Measurements from ENCODE around the gene TNIK. TPM values are rescaled to one million over a fixed set of nuclear protein-coding genes. Genes with fewer than 3 reads are reported as not detected.

TNIK gene
- total RNA-seq, 1 donor from 2014 or later, result 2.5 TPM

DNA sequence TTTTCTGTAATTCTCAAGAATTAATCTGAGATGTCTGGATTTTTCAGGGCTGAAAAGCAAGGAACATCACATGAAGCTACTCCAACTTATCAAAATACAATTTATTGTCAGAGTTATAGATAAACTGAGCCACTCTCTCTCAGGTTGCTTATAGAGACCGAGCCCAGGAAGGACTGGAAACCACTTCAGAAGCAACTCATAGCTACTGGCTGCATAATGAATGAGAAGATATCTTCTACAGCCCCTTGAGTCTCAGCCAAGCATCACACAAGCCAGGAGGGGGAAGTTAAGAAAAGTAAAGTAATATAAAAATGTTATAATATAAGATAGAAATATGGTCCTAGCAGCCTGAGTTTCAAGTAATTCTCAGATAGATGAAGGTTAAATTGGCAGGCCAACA lies 186.0 kb downstream of the TNIK start:
- Mint-ChIP-seq H3K27ac (no peak overlapping the region), H3K4me3 (no peak overlapping the region), H3K27me3 (no peaks in the 10 kb centered on the region), H3K9me3 (peaks cover 6% of the 10 kb centered on the region), H3K36me3 (ENCODE audit: low read depth) (no peaks in the 10 kb centered on the region), H3K4me1 (no peaks in the 10 kb centered on the region)
- intact Hi-C loops (cut with micrococcal nuclease), result no loop called here
- ATAC-seq (ENCODE audit: low read depth) (no peak), DNase-seq (no peak)
- CTCF ChIA-PET, result no interaction called here
- TF ChIP-seq, protein P1, sequence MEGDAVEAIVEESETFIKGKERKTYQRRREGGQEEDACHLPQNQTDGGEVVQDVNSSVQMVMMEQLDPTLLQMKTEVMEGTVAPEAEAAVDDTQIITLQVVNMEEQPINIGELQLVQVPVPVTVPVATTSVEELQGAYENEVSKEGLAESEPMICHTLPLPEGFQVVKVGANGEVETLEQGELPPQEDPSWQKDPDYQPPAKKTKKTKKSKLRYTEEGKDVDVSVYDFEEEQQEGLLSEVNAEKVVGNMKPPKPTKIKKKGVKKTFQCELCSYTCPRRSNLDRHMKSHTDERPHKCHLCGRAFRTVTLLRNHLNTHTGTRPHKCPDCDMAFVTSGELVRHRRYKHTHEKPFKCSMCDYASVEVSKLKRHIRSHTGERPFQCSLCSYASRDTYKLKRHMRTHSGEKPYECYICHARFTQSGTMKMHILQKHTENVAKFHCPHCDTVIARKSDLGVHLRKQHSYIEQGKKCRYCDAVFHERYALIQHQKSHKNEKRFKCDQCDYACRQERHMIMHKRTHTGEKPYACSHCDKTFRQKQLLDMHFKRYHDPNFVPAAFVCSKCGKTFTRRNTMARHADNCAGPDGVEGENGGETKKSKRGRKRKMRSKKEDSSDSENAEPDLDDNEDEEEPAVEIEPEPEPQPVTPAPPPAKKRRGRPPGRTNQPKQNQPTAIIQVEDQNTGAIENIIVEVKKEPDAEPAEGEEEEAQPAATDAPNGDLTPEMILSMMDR (IDR thresholded peaks at IDR 0.05), result no peak
- POLR2A ChIA-PET, result no interaction called here

GRCh38 chr3:171270541-171270940 lies 189.7 kb downstream of the TNIK start:
- ChIA-PET POLR2A (no interaction called here), CTCF (no interaction called here)
- TF ChIP-seq, protein P1 (IDR thresholded peaks at IDR 0.05), result no peak
- Mint-ChIP-seq H3K27me3 (no peaks in the 10 kb centered on the region), H3K36me3 (ENCODE audit: low read depth) (no peaks in the 10 kb centered on the region), H3K27ac (no peak overlapping the region), H3K4me1 (no peaks in the 10 kb centered on the region), H3K9me3 (peaks cover 6% of the 10 kb centered on the region), H3K4me3 (no peak overlapping the region)
- DNase-seq (no peak), ATAC-seq (ENCODE audit: low read depth) (no peak)
- intact Hi-C loops (cut with micrococcal nuclease), result no loop called here

DNA sequence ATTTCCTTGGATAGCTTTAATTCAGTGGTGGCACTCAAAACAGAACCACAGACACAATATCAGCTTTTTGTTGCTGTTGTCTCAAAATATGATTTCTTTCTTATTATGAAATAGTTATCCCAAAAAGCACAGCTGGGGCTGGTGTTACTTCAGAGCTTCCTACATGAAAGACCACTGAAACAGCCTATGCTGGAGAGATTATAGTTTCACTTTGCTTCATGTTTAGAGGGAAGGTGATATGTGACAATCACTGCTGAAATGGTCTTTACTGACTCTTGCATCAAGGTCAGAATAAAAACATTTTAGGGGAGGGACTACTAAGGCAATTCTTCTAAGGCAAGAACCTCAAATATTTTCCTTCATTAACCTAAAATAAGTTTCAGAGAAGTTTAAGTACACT lies 190.7 kb downstream of the TNIK start:
- no peak for DNase-seq
- POLR2A ChIA-PET, result no interaction called here
- no peaks in the 10 kb centered on the region for H3K36me3 Mint-ChIP-seq (ENCODE audit: low read depth)
- TF ChIP-seq, protein P1 (IDR thresholded peaks at IDR 0.05), result no peak
- intact Hi-C loops (cut with micrococcal nuclease), result no loop called here
- H3K4me1 Mint-ChIP-seq, result no peaks in the 10 kb centered on the region
- no peak for ATAC-seq (ENCODE audit: low read depth)
- H3K9me3 Mint-ChIP-seq, result peaks cover 3% of the 10 kb centered on the region
- H3K27me3 Mint-ChIP-seq, result no peaks in the 10 kb centered on the region
- CTCF ChIA-PET, result no interaction called here
- no peak overlapping the region for H3K4me3 Mint-ChIP-seq
- no peak overlapping the region for H3K27ac Mint-ChIP-seq

DNA sequence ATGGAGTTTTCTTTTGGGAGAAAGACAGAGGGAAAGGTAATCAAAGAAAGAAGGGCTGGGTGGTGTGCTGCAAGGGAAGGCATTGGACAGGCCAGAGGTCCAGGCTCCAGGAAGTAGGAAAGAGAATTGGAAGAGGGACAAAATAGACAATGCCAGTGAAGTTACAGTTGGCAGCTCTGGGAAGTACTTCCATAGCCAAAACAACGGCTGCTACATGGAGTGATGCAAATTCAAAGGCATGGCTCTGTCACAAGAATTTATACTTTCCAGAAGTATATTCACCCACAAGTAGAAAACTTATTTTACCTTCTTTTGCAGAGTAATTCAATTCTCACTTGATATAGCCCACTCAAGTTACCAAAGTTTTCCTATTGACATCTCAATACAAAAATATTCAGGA lies 191.5 kb downstream of the TNIK start:
- Mint-ChIP-seq H3K4me3 (no peak overlapping the region), H3K27ac (no peak overlapping the region), H3K9me3 (peaks cover 3% of the 10 kb centered on the region), H3K27me3 (no peaks in the 10 kb centered on the region), H3K4me1 (no peaks in the 10 kb centered on the region), H3K36me3 (ENCODE audit: low read depth) (no peaks in the 10 kb centered on the region)
- no peak for DNase-seq
- intact Hi-C loops (cut with micrococcal nuclease), result no loop called here
- no peak for ATAC-seq (ENCODE audit: low read depth)
- ChIA-PET CTCF (no interaction called here), POLR2A (no interaction called here)
- TF ChIP-seq, protein P1 (IDR thresholded peaks at IDR 0.05), result no peak

DNA sequence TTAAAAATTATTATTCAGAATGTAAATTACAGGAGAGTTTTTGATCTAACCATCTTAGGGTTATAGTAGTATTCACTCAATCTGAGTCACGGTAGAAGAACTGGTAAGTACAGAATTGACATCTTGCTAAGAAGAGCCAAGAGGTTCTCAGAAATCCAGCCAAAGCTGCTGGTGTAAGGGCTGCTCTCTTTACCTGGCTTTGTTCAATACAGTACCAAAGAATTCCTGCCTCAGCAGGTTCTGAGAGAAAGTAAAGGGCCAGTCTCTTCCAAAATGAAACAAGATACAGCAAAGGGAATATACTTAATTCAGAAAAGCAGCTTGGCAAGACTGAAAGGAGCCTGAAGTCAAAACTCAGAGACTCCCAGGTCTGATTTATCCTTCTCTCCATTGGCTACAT lies 193.1 kb downstream of the TNIK start:
- TF ChIP-seq, protein P1 (IDR thresholded peaks at IDR 0.05), result no peak
- Mint-ChIP-seq H3K27ac (no peak overlapping the region), H3K36me3 (ENCODE audit: low read depth) (no peaks in the 10 kb centered on the region), H3K9me3 (no peaks in the 10 kb centered on the region), H3K27me3 (no peaks in the 10 kb centered on the region), H3K4me1 (no peaks in the 10 kb centered on the region), H3K4me3 (no peak overlapping the region)
- no peak for DNase-seq
- intact Hi-C loops (cut with micrococcal nuclease), result no loop called here
- no peak for ATAC-seq (ENCODE audit: low read depth)
- POLR2A ChIA-PET, result no interaction called here
- CTCF ChIA-PET, result no interaction called here
